HG03457 (cell line): ENCODE data around the gene SFMBT1.

Source experiments
- ATAC-seq: cut with Tn5 transposase; IDR thresholded peaks from one replicate; pipeline ENCODE4 v1.9.1; 2021; ENCODE audit warnings: moderate number of reproducible peaks; ENCODE audit not compliant: unreplicated experiment

Gene SFMBT1

GRCh38 chr3:53045518-53046170 lies at the start of gene SFMBT1:
Gene SFMBT1, minus strand, starts transcription at chr3:53046073. Its CDS starts 76,945 bp downstream, at chr3:52969128.
- peak; percentile 33 for ATAC-seq

GRCh38 chr3:53092942-53093341 lies 47.1 kb upstream of the SFMBT1 start:
- no peak for ATAC-seq

DNA sequence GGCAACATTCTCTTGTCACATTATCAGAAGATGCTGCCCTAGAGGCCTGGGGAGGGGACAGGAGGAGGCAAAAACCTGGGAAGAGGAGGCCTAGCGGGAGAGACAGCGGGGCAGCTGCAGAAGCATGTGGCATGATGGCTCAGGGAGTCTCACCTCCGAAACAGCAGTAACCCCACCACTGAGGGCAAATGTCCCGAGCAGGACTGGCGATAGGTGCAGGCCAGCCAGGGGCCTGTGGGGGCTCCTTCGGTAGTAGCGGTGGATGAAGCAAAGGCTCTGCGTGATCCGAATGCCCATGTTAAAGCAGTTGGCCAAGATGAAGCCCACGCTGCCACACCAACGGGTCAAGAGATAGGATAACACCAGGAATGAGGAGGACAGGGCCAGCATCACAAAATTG lies 46.3 kb upstream of the SFMBT1 start:
- no peak for ATAC-seq

- ATAC-seq = no peak
These were observed 45.1 kb upstream of the SFMBT1 start for GRCh38 chr3:53091011-53091410.

DNA sequence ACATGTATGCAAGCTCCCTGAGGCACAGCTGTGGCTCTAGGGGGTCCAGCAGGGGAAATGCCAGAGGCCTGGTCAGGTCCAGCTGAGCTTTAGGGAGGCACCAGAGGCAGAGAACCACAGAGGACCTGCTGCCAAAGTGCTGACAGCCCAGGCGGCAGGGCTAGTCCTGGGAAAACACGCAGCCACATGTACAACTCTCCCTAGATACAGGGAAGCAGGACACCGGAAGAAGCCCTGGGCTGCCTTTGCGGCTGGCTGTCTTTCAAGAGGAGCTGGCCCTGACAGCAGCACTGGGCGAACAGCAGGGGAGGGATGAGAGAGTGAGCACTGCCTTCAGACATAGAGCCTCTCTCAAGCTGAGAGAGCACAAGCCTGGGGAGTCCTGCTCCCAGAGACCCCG lies 43.6 kb upstream of the SFMBT1 start:
- no peak for ATAC-seq

DNA sequence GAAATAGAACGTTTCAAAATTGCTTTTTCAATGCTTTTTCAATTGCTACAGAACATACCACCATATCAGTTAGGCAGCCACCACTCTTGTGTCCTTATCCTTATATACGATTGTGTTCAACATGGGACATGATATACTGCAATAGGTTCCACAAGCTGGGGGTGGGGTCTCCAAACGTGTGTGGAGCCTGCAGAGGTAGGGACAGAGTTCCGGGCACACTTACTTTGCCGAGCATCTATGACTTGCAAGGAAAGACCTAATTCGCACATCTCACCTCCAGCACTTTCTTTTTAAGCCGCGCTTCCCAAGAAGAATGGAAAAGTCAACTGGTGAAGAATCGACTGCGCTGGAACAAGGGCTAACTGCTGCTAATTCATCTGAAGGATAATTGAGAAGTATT lies 39.6 kb upstream of the SFMBT1 start:
- ATAC-seq = no peak

GRCh38 chr3:53084310-53085001 lies 38.6 kb upstream of the SFMBT1 start:
- no peak for ATAC-seq

GRCh38 chr3:53083949-53084309 lies 38.1 kb upstream of the SFMBT1 start:
- no peak for ATAC-seq

DNA sequence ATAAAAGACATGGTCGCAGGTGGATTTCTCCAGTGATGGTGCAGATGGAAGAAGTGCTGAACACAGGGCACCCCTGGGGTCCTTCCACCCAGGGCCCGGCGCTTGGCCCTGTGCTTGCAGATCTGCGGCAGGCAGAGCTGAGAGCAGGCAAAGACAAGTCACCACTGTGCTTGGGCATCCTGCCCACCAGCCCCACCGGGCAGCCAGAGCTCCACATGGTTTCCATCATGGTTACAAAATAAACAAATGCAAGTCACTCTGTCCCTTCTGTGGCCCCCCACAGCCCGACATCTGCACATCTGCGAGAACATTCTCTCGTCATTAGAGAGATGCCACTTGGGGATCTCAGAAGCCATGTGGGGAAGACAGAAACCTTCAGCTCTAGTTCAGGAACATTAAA lies 37.6 kb upstream of the SFMBT1 start:
- ATAC-seq = no peak

DNA sequence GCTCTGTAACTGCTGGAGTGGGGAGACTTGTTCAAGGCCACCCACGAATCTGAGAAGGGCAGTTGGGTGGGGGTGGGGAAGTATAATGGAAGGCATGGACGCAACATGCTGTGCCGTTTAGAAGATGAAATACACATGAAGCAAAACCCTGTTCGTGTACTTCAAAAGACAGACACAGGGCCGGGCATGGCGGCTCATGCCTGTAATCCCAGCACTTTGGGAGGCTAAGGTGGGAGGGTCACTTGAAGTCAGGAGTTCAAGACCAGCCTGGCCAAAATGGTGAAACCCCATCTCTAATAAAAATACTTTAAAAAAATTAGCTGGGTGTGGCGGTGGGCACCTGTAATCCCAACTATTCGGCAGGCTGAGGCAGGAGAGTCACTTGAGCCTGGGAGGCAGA lies 36.9 kb upstream of the SFMBT1 start:
- no peak for ATAC-seq

DNA sequence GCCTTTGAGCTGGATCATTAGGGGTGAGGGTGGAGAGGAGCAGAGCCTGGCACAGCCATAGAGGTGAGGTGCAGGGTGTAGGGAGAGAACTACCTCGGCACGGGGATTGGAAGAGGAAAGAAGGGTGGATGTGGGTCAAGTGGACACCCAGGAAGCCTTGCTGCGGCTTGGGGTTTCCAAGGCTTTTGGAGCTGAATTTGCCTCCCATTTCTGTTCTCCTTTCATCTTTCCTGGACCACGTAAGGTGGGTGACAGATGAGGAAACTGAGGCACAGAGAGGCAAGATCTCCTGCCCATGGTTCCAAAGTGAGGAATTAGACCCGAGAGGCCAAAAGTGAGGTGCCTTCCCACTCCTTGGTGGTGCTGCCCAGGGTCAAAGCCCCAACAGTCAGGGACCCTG lies 35.4 kb upstream of the SFMBT1 start:
- no peak for ATAC-seq

DNA sequence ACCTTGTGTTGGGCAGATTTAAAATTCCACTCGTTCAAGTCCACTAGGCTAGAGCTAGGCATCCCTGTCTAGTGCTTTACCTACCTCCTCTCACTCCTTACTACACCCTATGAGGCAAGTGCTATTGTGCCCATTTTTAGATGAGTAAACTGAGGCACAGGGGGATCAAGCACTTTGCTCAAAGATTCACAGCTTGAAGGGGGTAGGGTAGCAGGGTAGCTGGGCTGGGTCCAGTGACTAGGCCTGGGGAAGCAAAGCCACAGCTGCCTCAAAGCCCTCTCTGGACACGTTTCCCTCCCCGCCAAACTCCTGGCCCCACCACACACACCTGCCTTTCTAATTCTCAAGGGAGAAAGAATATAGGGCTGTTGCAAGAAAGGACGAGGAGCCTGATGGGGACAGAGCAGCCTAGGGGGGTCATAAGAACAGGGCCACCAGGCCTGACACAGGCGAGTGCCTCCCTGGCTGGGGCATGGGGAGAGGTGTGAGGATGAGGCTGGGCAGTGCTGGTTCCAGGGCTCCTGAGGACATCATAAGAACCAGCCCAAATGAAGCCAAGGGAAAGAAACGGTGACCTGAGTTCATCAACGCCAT lies 34.8 kb upstream of the SFMBT1 start:
- no peak for ATAC-seq

- ATAC-seq = no peak
These were observed 34.1 kb upstream of the SFMBT1 start for GRCh38 chr3:53079791-53080555.

- ATAC-seq = no peak
These were observed 33.3 kb upstream of the SFMBT1 start for GRCh38 chr3:53079147-53079546.

DNA sequence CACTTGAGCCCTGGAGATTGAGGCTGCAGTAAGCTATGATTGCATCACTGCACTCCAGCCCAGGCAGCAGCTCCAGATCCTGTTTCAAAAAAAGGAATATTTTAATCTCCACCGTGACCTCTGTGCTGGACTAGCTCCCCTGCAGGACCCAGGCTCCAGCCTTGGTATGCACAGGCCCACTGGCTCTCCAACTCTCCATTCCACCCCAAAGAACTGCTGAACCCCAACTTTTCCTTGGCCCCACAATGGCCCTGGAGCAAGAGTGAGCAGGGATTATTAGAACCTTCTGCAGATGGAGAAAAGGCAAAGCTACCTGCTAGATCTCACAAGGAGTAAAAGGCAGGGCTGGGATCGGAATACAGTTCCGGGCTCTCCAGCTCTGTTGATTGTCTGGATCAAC lies 32.8 kb upstream of the SFMBT1 start:
- no peak for ATAC-seq

- ATAC-seq = no peak
These were observed 31.8 kb upstream of the SFMBT1 start for GRCh38 chr3:53077476-53078220.

GRCh38 chr3:53075743-53076140 lies 29.9 kb upstream of the SFMBT1 start:
- no peak for ATAC-seq

- ATAC-seq = no peak
These were observed 29.2 kb upstream of the SFMBT1 start for GRCh38 chr3:53074761-53075742.

DNA sequence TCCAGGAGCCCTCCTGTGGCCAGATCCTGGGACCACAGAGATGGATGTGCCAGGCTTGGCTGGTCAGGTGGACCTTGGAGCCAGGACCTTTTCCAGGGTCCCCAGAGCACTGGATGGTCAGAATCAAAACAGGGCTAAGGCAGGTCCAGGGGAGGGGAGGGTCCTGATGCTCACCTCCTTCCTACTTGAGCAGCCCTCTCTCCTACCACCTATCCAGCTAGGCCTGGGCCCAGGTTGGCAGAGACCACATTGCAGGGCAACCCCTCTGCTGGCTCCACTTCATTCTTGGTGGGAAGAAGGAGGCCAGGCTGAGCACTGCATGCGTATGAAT lies 28.5 kb upstream of the SFMBT1 start:
- ATAC-seq = no peak
